Measurements from ENCODE around the gene CA5A. TPM values are rescaled to one million over a fixed set of nuclear protein-coding genes. Genes with fewer than 3 reads are reported as not detected.
A peak's percentile ranks its signal among the peaks of the same experiment; 100 is the strongest.

CA5A gene
- total and polyA plus RNA-seq, 2 of the 13 experiments (the other 11 are each of a cell fraction or from before 2014, with no cell fraction given), result 66.8 to 106 TPM

DNA sequence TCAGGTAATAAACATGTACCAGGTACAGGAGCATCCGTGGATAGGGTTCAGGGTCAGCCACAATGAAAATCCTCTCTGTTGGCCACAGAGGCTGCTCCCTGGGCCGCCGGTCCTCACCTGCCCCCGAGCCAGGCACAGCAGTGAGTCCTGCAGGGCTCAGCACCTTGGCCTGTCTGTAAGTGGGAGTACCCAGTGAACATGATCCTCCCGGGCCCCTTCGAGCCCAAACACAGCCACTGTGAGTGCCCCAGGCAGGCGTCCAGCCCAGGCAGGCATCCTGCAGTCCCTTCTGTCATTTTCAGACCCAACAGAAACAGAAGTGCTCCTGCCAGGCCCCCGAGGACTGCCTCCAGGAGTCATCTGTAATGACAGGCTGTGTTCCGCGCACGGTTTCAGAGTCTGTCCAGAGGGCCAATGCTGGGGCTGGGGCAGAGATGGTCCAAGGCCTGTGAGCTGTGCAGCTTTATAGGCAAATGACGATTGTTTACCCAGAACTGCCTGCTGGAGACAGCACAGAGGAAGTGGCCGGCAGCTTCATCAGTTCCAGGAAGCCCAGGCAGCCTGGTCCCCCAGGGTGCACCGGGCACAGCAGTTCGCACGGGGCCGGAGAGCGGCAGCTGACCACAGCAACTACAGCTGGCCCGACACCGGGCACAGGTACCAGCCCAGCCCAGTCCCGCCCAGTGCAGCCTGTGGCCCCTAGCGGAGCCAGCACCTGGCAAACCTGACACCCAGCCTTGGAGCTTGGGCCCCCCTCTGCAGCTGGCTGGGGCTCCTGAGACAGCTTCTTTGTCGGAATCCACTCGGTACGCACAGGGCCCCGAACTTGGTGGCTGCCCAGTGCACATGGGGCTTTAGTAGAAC, 80.2 kb downstream of the CA5A start (continued):
- no peak for TF ChIP-seq THAP11 (CRISPR knock-in tag; IDR thresholded peaks at IDR 0.05)
- TF ChIP-seq RCOR2 (CRISPR knock-in tag; IDR thresholded peaks at IDR 0.05), result peak; percentile 68; the same call in 1 of the 2 replicates
- no peak for TF ChIP-seq TRIM24 (CRISPR knock-in tag; IDR thresholded peaks at IDR 0.05)
- TF ChIP-seq, protein P1, sequence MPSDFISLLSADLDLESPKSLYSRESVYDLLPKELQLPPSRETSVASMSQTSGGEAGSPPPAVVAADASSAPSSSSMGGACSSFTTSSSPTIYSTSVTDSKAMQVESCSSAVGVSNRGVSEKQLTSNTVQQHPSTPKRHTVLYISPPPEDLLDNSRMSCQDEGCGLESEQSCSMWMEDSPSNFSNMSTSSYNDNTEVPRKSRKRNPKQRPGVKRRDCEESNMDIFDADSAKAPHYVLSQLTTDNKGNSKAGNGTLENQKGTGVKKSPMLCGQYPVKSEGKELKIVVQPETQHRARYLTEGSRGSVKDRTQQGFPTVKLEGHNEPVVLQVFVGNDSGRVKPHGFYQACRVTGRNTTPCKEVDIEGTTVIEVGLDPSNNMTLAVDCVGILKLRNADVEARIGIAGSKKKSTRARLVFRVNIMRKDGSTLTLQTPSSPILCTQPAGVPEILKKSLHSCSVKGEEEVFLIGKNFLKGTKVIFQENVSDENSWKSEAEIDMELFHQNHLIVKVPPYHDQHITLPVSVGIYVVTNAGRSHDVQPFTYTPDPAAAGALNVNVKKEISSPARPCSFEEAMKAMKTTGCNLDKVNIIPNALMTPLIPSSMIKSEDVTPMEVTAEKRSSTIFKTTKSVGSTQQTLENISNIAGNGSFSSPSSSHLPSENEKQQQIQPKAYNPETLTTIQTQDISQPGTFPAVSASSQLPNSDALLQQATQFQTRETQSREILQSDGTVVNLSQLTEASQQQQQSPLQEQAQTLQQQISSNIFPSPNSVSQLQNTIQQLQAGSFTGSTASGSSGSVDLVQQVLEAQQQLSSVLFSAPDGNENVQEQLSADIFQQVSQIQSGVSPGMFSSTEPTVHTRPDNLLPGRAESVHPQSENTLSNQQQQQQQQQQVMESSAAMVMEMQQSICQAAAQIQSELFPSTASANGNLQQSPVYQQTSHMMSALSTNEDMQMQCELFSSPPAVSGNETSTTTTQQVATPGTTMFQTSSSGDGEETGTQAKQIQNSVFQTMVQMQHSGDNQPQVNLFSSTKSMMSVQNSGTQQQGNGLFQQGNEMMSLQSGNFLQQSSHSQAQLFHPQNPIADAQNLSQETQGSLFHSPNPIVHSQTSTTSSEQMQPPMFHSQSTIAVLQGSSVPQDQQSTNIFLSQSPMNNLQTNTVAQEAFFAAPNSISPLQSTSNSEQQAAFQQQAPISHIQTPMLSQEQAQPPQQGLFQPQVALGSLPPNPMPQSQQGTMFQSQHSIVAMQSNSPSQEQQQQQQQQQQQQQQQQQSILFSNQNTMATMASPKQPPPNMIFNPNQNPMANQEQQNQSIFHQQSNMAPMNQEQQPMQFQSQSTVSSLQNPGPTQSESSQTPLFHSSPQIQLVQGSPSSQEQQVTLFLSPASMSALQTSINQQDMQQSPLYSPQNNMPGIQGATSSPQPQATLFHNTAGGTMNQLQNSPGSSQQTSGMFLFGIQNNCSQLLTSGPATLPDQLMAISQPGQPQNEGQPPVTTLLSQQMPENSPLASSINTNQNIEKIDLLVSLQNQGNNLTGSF (CRISPR knock-in tag; IDR thresholded peaks at IDR 0.05), result 0 out of 2 replicates have a peak, but pooled peaks have one; percentile 43
- TF ChIP-seq CEBPG (CRISPR knock-in tag; IDR thresholded peaks at IDR 0.05), result peak; percentile 36
- no peak for TF ChIP-seq SP140L (CRISPR knock-in tag; IDR thresholded peaks at IDR 0.05; ENCODE audit: borderline replicate concordance)
- no peak for TF ChIP-seq ZSCAN25 (CRISPR knock-in tag; IDR thresholded peaks at IDR 0.05)
- TF ChIP-seq ZFP62 (CRISPR knock-in tag; IDR thresholded peaks at IDR 0.05), result no peak
- peak; percentile 81 for TF ChIP-seq HOXA3 (CRISPR knock-in tag; IDR thresholded peaks at IDR 0.05)
- no peak for TF ChIP-seq ZNF878 (CRISPR knock-in tag; IDR thresholded peaks at IDR 0.05)
- TF ChIP-seq ZNF674 (CRISPR knock-in tag; IDR thresholded peaks at IDR 0.05; ENCODE audit: low read depth), result no peak
- peak; percentile 27; the same call in 1 of the 2 replicates for TF ChIP-seq HDAC1 (CRISPR knock-in tag; IDR thresholded peaks at IDR 0.05)
- 0 out of 2 replicates have a peak, but pooled peaks have one; percentile 26 for TF ChIP-seq KDM4B (CRISPR knock-in tag; IDR thresholded peaks at IDR 0.05)
- no peak for TF ChIP-seq ZSCAN22 (CRISPR knock-in tag; IDR thresholded peaks at IDR 0.05)
- no peak for TF ChIP-seq ZNF510 (CRISPR knock-in tag; IDR thresholded peaks at IDR 0.05; ENCODE audit: low read depth)
- no peak for TF ChIP-seq YY1 (IDR thresholded peaks at IDR 0.05; ENCODE audit: insufficient read depth, insufficient replicate concordance, low read depth, low read length)
- TF ChIP-seq, protein P2, sequence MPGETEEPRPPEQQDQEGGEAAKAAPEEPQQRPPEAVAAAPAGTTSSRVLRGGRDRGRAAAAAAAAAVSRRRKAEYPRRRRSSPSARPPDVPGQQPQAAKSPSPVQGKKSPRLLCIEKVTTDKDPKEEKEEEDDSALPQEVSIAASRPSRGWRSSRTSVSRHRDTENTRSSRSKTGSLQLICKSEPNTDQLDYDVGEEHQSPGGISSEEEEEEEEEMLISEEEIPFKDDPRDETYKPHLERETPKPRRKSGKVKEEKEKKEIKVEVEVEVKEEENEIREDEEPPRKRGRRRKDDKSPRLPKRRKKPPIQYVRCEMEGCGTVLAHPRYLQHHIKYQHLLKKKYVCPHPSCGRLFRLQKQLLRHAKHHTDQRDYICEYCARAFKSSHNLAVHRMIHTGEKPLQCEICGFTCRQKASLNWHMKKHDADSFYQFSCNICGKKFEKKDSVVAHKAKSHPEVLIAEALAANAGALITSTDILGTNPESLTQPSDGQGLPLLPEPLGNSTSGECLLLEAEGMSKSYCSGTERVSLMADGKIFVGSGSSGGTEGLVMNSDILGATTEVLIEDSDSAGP (CRISPR knock-in tag; IDR thresholded peaks at IDR 0.05; ENCODE audit: borderline replicate concordance), result peak; percentile 29; the same call in 1 of the 2 replicates
- no peak for TF ChIP-seq ZNF709 (CRISPR knock-in tag; IDR thresholded peaks at IDR 0.05)
- TF ChIP-seq ZNF383 (CRISPR knock-in tag; IDR thresholded peaks at IDR 0.05; ENCODE audit: borderline replicate concordance), result no peak
- TF ChIP-seq NBN (conservative IDR thresholded peaks at IDR 0.05), result no peak
- TF ChIP-seq IRF2 (CRISPR knock-in tag; IDR thresholded peaks at IDR 0.05), result peak; percentile 72; the same call in 1 of the 2 replicates
- no peak for TF ChIP-seq NAIF1 (CRISPR knock-in tag; IDR thresholded peaks at IDR 0.05; ENCODE audit: borderline replicate concordance)
